ENCODE measurements around the gene CYLC2. TPM values are rescaled to one million over a fixed set of nuclear protein-coding genes. Genes with fewer than 3 reads are reported as not detected.

The CYLC2 gene, protein sequence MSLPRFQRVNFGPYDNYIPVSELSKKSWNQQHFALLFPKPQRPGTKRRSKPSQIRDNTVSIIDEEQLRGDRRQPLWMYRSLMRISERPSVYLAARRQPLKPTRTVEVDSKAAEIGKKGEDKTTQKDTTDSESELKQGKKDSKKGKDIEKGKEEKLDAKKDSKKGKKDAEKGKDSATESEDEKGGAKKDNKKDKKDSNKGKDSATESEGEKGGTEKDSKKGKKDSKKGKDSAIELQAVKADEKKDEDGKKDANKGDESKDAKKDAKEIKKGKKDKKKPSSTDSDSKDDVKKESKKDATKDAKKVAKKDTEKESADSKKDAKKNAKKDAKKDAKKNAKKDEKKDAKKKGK
- total RNA-seq, result not detected
- polyA plus RNA-seq, result not detected

GRCh38 chr9:102995033-102995432, at the start of gene CYLC2:
Gene CYLC2 (plus strand): TSS chr9:102995333. CDS start chr9:102995381, 48 bp downstream.
- H3K4me3 Mint-ChIP-seq, result no peak within 1 kb of the TSS
- DNase-seq, result no peak
- no peaks in the 10 kb centered on the region for H3K9me3 ChIP-seq (ENCODE audit: control insufficient read depth in 1 of 2, low read length in 2 of 2)
- H3K36me3 ChIP-seq (ENCODE audit: insufficient read depth, low read length), result no peaks in the 10 kb centered on the region
- ChIA-PET POLR2A (ENCODE audit: partially characterized antibody) (no interaction called here), CTCF (ENCODE audit: partially characterized antibody) (interaction anchor here (1.3 kb wide), 1 partner anchor 10 kb away, joined by 4 read pairs; no protein-coding TSS in a partner anchor)
- no peaks in the 10 kb centered on the region for H3K4me1 Mint-ChIP-seq
- no peaks in the 10 kb centered on the region for H3K27me3 Mint-ChIP-seq
- no peak within 1 kb of the TSS for H3K4me3 ChIP-seq (ENCODE audit: low read length in 2 of 2)
- no peak within 1 kb of the TSS for H3K27ac Mint-ChIP-seq
- H3K27ac ChIP-seq (ENCODE audit: low read depth, low read length), result no peak within 1 kb of the TSS
- no peaks in the 10 kb centered on the region for H3K4me1 ChIP-seq (ENCODE audit: insufficient read depth, low read length)
- intact Hi-C loops (cut with micrococcal nuclease), result no loop called here
- H3K27me3 ChIP-seq (ENCODE audit: insufficient read depth, low read length), result no peaks in the 10 kb centered on the region
- H3K9me3 Mint-ChIP-seq, result peaks cover 0 to 4% (median 0%) of the 10 kb centered on the region in 8 donors
- no peaks in the 10 kb centered on the region for H3K36me3 Mint-ChIP-seq

DNA sequence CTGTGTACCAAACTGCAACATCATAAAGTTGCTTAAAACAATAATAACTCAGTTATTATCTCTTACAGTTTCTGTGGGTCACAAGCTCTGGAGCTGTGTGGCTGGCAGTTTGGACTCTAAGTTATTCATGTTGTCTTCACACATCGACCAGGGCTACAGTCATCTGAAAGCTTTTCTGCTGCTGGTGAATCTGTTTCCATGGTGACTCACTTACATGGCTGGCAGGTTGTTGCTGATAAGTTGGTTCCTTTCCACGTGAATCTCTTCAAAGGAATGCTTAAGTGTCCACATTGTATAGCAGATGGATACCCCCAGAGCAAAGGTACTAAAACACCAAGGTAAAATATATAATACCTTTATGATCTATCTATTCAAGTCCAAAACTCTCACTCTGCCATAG, 44.8 kb upstream of the CYLC2 start:
- Histone ChIP-seq H3K27ac (ENCODE audit: low read depth, low read length) (no peak overlapping the region), H3K9me3 (ENCODE audit: control insufficient read depth in 1 of 2, low read length in 2 of 2) (no peaks in the 10 kb centered on the region), H3K36me3 (ENCODE audit: insufficient read depth, low read length) (no peaks in the 10 kb centered on the region), H3K4me1 (ENCODE audit: insufficient read depth, low read length) (no peaks in the 10 kb centered on the region), H3K4me3 (ENCODE audit: low read length in 2 of 2) (no peak overlapping the region), H3K27me3 (ENCODE audit: insufficient read depth, low read length) (no peaks in the 10 kb centered on the region)
- no peak for DNase-seq
- CTCF ChIA-PET (ENCODE audit: partially characterized antibody), result no interaction called here
- no peaks in the 10 kb centered on the region for H3K4me1 Mint-ChIP-seq
- POLR2A ChIA-PET (ENCODE audit: partially characterized antibody), result no interaction called here
- intact Hi-C loops (cut with micrococcal nuclease), result no loop called here
- H3K36me3 Mint-ChIP-seq, result no peaks in the 10 kb centered on the region
- no peak overlapping the region for H3K27ac Mint-ChIP-seq
- no peaks in the 10 kb centered on the region for H3K27me3 Mint-ChIP-seq
- H3K9me3 Mint-ChIP-seq, result peaks cover 0 to 13% (median 4%) of the 10 kb centered on the region in 8 donors
- no peak overlapping the region for H3K4me3 Mint-ChIP-seq

DNA sequence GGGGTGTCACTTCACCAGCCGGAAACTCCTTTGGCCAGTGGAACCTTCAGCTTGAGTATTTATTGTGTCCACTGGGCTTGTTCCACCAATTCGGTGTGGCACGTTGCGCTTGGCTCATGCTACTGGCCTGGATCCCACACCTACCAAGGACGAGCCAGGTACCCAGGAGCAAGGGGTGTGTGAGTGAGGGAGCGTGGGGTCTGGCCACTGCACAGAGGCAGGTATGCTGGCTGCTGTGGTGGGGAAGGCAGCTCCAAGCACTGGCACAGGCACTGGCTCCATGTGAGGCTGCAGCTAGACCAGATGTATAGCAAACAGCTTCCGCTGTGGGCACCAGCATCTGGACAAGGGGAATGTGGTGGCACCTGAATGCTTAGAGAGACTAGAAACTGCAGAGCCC, 28.1 kb upstream of the CYLC2 start:
- Histone ChIP-seq H3K27ac (ENCODE audit: low read depth, low read length) (no peak overlapping the region), H3K36me3 (ENCODE audit: insufficient read depth, low read length) (no peaks in the 10 kb centered on the region), H3K4me3 (ENCODE audit: low read length in 2 of 2) (no peak overlapping the region), H3K4me1 (ENCODE audit: insufficient read depth, low read length) (no peaks in the 10 kb centered on the region), H3K9me3 (ENCODE audit: control insufficient read depth in 1 of 2, low read length in 2 of 2) (peaks cover 0 to 10% of the 10 kb centered on the region in 2 donors), H3K27me3 (ENCODE audit: insufficient read depth, low read length) (no peaks in the 10 kb centered on the region)
- Mint-ChIP-seq H3K4me1 (no peaks in the 10 kb centered on the region), H3K4me3 (no peak overlapping the region), H3K27ac (no peak overlapping the region), H3K9me3 (peaks cover 4 to 28% (median 18%) of the 10 kb centered on the region in 8 donors), H3K27me3 (no peaks in the 10 kb centered on the region), H3K36me3 (no peaks in the 10 kb centered on the region)
- intact Hi-C loops (cut with micrococcal nuclease), result no loop called here
- no peak for DNase-seq
- POLR2A ChIA-PET (ENCODE audit: partially characterized antibody), result no interaction called here
- CTCF ChIA-PET (ENCODE audit: partially characterized antibody), result no interaction called here

GRCh38 chr9:102967979-102968378, 27.2 kb upstream of the CYLC2 start:
- Mint-ChIP-seq H3K27ac (no peak overlapping the region), H3K9me3 (peaks cover 5 to 29% (median 19%) of the 10 kb centered on the region in 8 donors), H3K36me3 (no peaks in the 10 kb centered on the region), H3K4me1 (no peaks in the 10 kb centered on the region), H3K4me3 (no peak overlapping the region), H3K27me3 (no peaks in the 10 kb centered on the region)
- no peaks in the 10 kb centered on the region for H3K4me1 ChIP-seq (ENCODE audit: insufficient read depth, low read length)
- no peaks in the 10 kb centered on the region for H3K27me3 ChIP-seq (ENCODE audit: insufficient read depth, low read length)
- ChIA-PET CTCF (ENCODE audit: partially characterized antibody) (no interaction called here), POLR2A (ENCODE audit: partially characterized antibody) (no interaction called here)
- no peak for DNase-seq
- no peak overlapping the region for H3K4me3 ChIP-seq (ENCODE audit: low read length in 2 of 2)
- H3K27ac ChIP-seq (ENCODE audit: low read depth, low read length), result no peak overlapping the region
- peaks cover 0 to 10% of the 10 kb centered on the region in 2 donors for H3K9me3 ChIP-seq (ENCODE audit: control insufficient read depth in 1 of 2, low read length in 2 of 2)
- intact Hi-C loops (cut with micrococcal nuclease), result no loop called here
- H3K36me3 ChIP-seq (ENCODE audit: insufficient read depth, low read length), result no peaks in the 10 kb centered on the region

GRCh38 chr9:102972780-102973179, 22.4 kb upstream of the CYLC2 start:
- Histone ChIP-seq H3K4me3 (ENCODE audit: low read length in 2 of 2) (no peak overlapping the region), H3K27me3 (ENCODE audit: insufficient read depth, low read length) (no peaks in the 10 kb centered on the region), H3K9me3 (ENCODE audit: control insufficient read depth in 1 of 2, low read length in 2 of 2) (peaks cover 0 to 10% of the 10 kb centered on the region in 2 donors), H3K36me3 (ENCODE audit: insufficient read depth, low read length) (no peaks in the 10 kb centered on the region), H3K4me1 (ENCODE audit: insufficient read depth, low read length) (no peaks in the 10 kb centered on the region), H3K27ac (ENCODE audit: low read depth, low read length) (no peak overlapping the region)
- Mint-ChIP-seq H3K4me1 (no peaks in the 10 kb centered on the region), H3K27me3 (no peaks in the 10 kb centered on the region), H3K27ac (no peak overlapping the region), H3K4me3 (no peak overlapping the region), H3K9me3 (peaks cover 5 to 34% (median 22%) of the 10 kb centered on the region in 8 donors), H3K36me3 (no peaks in the 10 kb centered on the region)
- intact Hi-C loops (cut with micrococcal nuclease), result no loop called here
- POLR2A ChIA-PET (ENCODE audit: partially characterized antibody), result no interaction called here
- CTCF ChIA-PET (ENCODE audit: partially characterized antibody), result no interaction called here
- DNase-seq, result no peak

DNA sequence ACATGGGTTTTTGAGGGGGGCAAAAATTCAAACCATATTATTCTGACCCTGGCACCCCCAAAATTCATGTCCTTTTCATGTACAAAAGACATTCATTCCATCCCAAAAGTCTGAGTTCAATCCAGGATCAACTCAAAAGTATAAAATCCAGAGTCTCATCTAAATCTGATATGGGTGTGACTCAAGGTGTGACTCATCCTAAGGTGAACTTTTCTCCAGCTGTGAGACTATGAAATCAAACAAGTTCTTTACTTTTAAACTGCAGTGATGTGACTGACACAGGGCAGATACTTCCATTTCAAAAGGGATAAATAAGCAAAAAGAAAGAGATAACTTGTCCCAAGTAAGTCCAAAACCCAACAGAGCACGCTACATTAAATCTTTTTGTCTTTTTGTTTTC, 20.6 kb upstream of the CYLC2 start:
- Histone ChIP-seq H3K36me3 (ENCODE audit: insufficient read depth, low read length) (no peaks in the 10 kb centered on the region), H3K27ac (ENCODE audit: low read depth, low read length) (no peak overlapping the region), H3K9me3 (ENCODE audit: control insufficient read depth in 1 of 2, low read length in 2 of 2) (peaks cover 0 to 6% of the 10 kb centered on the region in 2 donors), H3K4me3 (ENCODE audit: low read length in 2 of 2) (no peak overlapping the region), H3K4me1 (ENCODE audit: insufficient read depth, low read length) (no peaks in the 10 kb centered on the region), H3K27me3 (ENCODE audit: insufficient read depth, low read length) (no peaks in the 10 kb centered on the region)
- no peak for DNase-seq
- CTCF ChIA-PET (ENCODE audit: partially characterized antibody), result no interaction called here
- no peaks in the 10 kb centered on the region for H3K4me1 Mint-ChIP-seq
- intact Hi-C loops (cut with micrococcal nuclease), result no loop called here
- H3K36me3 Mint-ChIP-seq, result no peaks in the 10 kb centered on the region
- POLR2A ChIA-PET (ENCODE audit: partially characterized antibody), result no interaction called here
- peaks cover 7 to 24% (median 16%) of the 10 kb centered on the region in 8 donors for H3K9me3 Mint-ChIP-seq
- no peak overlapping the region for H3K27ac Mint-ChIP-seq
- H3K27me3 Mint-ChIP-seq, result no peaks in the 10 kb centered on the region
- H3K4me3 Mint-ChIP-seq, result no peak overlapping the region

- CTCF ChIA-PET (ENCODE audit: partially characterized antibody), result no interaction called here
- DNase-seq, result no peak
- H3K4me1 ChIP-seq (ENCODE audit: insufficient read depth, low read length), result no peaks in the 10 kb centered on the region
- H3K27me3 ChIP-seq (ENCODE audit: insufficient read depth, low read length), result no peaks in the 10 kb centered on the region
- POLR2A ChIA-PET (ENCODE audit: partially characterized antibody), result no interaction called here
- Mint-ChIP-seq H3K4me3 (no peak overlapping the region), H3K36me3 (no peaks in the 10 kb centered on the region), H3K4me1 (no peaks in the 10 kb centered on the region), H3K27ac (no peak overlapping the region), H3K27me3 (no peaks in the 10 kb centered on the region), H3K9me3 (peaks cover 6 to 24% (median 15%) of the 10 kb centered on the region in 8 donors)
- intact Hi-C loops (cut with micrococcal nuclease), result no loop called here
- peaks cover 0 to 6% of the 10 kb centered on the region in 2 donors for H3K9me3 ChIP-seq (ENCODE audit: control insufficient read depth in 1 of 2, low read length in 2 of 2)
- no peaks in the 10 kb centered on the region for H3K36me3 ChIP-seq (ENCODE audit: insufficient read depth, low read length)
- no peak overlapping the region for H3K4me3 ChIP-seq (ENCODE audit: low read length in 2 of 2)
- H3K27ac ChIP-seq (ENCODE audit: low read depth, low read length), result no peak overlapping the region
Observed at GRCh38 chr9:102975251-102975650, 19.9 kb upstream of the CYLC2 start.

Data from CD4-positive, alpha-beta memory T cell (primary cell).